Neural progenitor cell (in vitro differentiated cells): ENCODE measurements around the gene KCNH1.

Experiments used
- CTCF ChIP-seq: fragments of 200-600 bp; sonication (generic); IDR thresholded peaks from 2 replicates; pipeline ENCODE4 v1.5.1; 2017; ENCODE audit warnings: antibody characterized with exemption, mild to moderate bottlenecking
- EZH2phosphoT487 ChIP-seq: fragments of 200-600 bp; sonication (generic); IDR thresholded peaks from 2 replicates; pipeline ENCODE4 v1.6.1; 2017; ENCODE audit warnings: antibody characterized with exemption

GRCh38 chr1:210866532-210866931 lies 267.4 kb downstream of the KCNH1 start:
- TF ChIP-seq CTCF (no peak), EZH2phosphoT487 (no peak)
